GM20000 (cell line): Measurements from ENCODE around the gene AGTPBP1.

Source experiments
- DNase-seq: peaks from one replicate; pipeline ENCODE4 v3.0.0; 2012; ENCODE audit warnings: low spot score
- TF ChIP-seq, protein P1 (sequence below): IDR thresholded peaks from 2 replicates; pipeline ENCODE4 v1.5.1; 2012; ENCODE audit warnings: mild to moderate bottlenecking, control low read depth; ENCODE audit errors: extremely low read depth, missing control alignments

AGTPBP1 gene

DNA sequence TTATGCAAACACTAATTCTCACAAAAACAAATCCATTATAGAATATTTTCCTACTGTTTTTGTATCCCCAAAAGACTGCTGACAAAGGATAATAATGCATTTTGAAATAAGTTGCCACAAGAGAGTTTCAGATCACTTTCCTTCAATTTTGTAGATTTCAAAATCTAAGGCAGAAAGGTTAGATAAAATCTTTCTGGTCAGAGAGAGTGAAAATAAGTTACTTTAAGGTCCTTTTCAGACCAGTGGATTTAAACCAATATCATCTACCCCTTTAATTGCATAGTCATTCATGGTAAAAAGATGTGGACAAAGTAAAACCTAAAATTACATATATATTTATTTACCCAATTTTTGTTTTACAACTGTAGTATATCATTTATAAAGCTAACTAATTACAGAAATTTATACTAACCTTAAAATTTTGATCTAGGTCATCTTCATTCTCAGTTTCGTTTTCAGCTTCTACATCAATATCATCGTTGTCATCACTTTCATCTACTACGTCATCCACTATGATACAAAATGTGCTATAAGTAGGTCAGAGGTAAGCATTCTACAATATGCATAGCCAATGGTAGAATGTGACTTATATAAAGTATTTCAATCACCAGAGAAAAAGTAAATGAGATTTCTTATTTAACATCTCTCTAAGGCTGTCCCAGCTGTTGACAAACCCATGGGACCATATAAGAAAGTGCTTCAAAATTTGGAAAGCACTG lies 95.7 kb downstream of the AGTPBP1 start:
- DNase-seq, result no peak
- TF ChIP-seq, protein P1, sequence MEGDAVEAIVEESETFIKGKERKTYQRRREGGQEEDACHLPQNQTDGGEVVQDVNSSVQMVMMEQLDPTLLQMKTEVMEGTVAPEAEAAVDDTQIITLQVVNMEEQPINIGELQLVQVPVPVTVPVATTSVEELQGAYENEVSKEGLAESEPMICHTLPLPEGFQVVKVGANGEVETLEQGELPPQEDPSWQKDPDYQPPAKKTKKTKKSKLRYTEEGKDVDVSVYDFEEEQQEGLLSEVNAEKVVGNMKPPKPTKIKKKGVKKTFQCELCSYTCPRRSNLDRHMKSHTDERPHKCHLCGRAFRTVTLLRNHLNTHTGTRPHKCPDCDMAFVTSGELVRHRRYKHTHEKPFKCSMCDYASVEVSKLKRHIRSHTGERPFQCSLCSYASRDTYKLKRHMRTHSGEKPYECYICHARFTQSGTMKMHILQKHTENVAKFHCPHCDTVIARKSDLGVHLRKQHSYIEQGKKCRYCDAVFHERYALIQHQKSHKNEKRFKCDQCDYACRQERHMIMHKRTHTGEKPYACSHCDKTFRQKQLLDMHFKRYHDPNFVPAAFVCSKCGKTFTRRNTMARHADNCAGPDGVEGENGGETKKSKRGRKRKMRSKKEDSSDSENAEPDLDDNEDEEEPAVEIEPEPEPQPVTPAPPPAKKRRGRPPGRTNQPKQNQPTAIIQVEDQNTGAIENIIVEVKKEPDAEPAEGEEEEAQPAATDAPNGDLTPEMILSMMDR, result no peak

DNA sequence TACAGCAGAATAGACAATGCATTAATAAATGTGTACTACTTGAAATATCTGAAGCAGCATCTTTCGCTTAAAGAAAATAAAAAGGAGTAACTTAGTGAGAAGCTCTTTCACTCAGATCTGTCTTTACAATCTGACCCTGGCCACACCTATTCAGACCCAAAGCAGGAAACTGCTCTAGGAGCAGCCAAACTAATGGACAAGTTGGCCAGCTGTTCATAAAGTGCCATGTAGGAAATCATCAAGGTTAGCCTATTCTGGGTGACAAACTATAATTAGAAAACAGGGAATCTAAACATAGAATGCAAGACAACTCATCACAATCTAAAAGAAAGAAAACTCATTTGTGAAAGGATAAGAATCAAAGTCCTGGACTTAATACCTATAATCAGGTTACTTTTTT lies 101.3 kb downstream of the AGTPBP1 start:
- TF ChIP-seq, protein P1, result no peak
- DNase-seq, result no peak

DNA sequence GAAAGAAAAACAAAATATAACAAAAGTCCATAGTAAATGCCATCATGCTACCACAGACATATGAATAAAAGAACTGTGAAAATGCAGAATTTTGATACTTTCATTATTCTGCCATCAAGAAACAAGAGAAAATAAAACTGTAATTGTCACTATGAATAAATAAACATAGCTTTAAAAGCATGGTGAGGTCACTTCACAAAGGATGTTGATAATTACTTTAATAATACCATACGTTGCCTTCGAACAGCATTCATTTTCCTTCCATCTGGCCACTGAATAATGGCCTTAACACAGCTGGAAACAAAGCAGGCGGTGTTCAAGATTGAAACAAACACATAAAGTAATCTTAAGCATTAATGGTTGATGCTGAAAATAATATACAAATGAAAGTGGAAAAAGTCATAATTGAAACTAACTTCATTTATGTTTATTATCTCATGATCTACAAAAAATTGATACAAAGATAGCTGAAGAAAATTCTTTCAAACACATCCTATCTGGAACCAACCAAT lies 102.0 kb downstream of the AGTPBP1 start:
- no peak for DNase-seq
- TF ChIP-seq, protein P1, result no peak

DNA sequence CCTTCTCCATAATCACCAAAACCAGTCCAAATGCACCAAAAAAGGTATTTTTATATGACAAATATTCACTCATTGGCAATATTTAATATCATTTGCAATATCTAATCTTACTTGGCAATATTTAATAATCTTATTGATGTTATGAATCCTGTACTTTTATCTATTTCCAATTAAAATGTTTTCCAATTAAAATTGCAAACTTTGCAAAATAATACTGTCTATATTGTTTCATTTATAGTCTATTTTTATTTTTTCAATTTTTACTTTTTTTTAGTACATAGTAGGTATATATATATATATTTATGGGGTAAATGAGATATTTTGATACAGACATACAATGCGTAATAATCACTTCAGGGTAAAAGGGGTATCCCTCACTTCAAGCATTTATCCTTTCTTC lies 109.9 kb downstream of the AGTPBP1 start:
- no peak for DNase-seq
- TF ChIP-seq, protein P1, result no peak

DNA sequence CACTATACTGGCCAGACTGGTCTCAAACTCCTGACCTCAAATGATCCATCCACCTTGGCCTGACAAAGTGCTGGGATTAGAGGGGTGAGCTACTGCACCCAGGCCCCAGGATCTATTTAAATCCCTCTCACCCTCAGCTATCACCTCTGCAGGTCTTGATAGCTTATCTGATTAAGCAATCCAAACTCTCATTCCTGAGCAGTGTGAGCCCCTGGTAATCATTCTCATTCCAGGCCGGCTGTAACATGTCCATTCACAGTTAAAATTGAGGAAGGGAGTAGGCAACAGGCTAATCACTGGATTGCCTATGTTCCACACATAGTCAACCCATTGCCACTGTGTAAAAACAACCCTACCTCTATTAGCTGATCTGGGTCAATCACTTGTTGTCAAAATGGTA lies 111.1 kb downstream of the AGTPBP1 start:
- DNase-seq, result no peak
- TF ChIP-seq, protein P1, result no peak

DNA sequence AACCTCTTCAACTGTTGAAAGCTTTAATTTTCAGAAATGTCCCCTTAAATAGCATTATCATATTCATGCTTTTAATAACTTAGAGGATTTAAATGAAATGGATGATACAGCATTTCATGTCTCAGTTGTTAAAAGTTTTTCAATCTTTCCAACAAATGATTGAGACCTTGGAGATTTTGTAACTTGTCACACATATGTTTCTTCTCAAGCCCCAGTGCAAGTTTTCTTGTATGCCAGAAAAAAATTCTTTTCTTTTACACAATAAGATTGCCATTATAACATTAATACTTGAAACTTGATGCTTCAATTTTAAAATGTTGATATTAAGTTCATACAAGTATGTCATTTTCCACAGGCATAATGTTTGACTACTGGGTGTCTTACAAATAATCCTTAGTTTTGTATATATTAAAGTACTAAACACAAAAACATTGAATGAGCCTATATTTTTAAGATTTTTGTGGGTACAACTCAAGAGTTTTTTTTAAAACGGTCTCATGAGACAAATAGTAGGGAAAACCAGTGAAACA lies 124.5 kb downstream of the AGTPBP1 start:
- TF ChIP-seq, protein P1, result no peak
- no peak for DNase-seq

DNA sequence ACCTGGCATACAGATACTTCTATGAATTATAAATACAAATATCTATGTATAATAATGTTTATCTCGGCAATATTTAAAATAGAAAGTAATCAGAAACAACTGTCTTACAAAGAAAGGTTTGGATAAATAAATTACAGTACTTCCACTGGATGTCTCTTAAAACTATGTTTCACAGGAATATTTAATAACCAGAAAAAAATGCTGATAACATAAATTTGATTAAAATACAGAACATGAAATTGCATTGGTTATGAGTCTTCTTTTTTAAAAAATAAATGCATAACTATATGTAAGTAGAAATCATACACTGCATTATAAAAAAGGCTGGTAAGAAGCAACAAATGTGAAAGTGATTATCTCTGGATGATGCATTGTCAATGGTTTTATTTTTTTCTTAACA lies 126.0 kb downstream of the AGTPBP1 start:
- TF ChIP-seq, protein P1, result no peak
- no peak for DNase-seq
